Measurements from ENCODE around the gene KCNRG. TPM values are rescaled to one million over a fixed set of nuclear protein-coding genes. Genes with fewer than 3 reads are reported as not detected.
A peak's percentile ranks its signal among the peaks of the same experiment; 100 is the strongest.

The KCNRG gene
- total and polyA plus RNA-seq, 9 of the 15 experiments (the other 6 are each of a cell fraction or from before 2014, with no cell fraction given): 0.36 to 1.1 (median 0.53) TPM

DNA sequence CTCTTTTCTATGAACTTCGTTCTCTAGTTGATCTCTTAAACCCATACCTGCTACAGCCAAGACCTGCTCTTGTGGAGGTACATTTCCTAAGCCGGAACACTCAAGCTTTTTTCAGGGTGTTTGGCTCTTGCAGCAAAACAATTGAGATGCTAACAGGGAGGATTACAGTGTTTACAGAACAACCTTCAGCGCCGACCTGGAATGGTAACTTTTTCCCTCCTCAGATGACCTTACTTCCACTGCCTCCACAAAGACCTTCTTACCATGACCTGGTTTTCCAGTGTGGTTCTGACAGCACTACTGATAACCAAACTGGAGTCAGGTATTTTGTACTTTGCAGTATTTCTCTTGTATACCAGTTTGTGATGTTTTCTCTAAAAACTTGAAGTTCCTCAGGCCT lies 506 bp downstream of the KCNRG start (continued):
- TF ChIP-seq CHD2 (IDR thresholded peaks at IDR 0.05; ENCODE audit: low read depth, low read length) (no peak), FOSL1 (tag; conservative IDR thresholded peaks at IDR 0.05) (no peak), ATF7 (IDR thresholded peaks at IDR 0.05) (no peak)
- TF ChIP-seq, protein P1, sequence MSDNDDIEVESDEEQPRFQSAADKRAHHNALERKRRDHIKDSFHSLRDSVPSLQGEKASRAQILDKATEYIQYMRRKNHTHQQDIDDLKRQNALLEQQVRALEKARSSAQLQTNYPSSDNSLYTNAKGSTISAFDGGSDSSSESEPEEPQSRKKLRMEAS (CRISPR knock-in tag; IDR thresholded peaks at IDR 0.05): no peak

DNA sequence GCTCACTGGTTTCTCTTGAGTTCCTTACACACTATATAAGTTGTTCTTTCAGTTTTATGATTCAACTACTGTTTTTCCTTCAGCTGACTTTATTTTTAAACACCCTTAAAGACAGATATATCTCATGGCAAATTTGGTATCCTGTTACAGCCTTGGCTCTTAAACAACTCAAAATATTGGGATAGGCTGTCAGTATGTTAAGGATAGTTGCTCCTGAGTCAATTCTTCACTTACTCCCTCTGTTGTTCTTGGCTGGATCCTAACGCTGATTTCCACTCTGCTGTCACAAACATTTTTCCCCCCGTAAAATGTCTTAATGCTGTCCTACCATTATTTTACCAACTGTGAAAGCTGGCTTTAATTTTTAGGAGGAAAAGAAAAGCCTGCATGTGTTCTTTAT lies 1.2 kb downstream of the KCNRG start:
- Histone ChIP-seq H3K27me3 (ENCODE audit: control insufficient read depth in 2 of 2, insufficient read depth in 2 of 2, low read length in 2 of 2) (no peaks in the 10 kb centered on the region), H3K27ac (ENCODE audit: extremely low read depth, low read depth, low read length) (no peak overlapping the region; the same call in 2 of the 3 replicates), H3K79me2 (ENCODE audit: control insufficient read depth, insufficient read depth, low read length) (peaks cover 25% of the 10 kb centered on the region; the same call in 2 of the 3 replicates), H2AFZ (ENCODE audit: low read depth, low read length) (no peak overlapping the region), H3K4me1 (replicated peaks in 1 of 2; ENCODE audit: control insufficient read depth in 2 of 2, insufficient read depth in 2 of 2, low read length in 2 of 2) (peaks cover 0 to 25% of the 10 kb centered on the region in 2 experiments; a peak in 2 of 5 replicates), H3K9ac (ENCODE audit: insufficient read depth in 1 of 2, low read depth in 2 of 2, low read length in 2 of 2) (no peak overlapping the region), H3K9me3 (replicated peaks; ENCODE audit: control insufficient read depth, insufficient read depth, low read depth, low read length) (no peaks in the 10 kb centered on the region), H3K36me3 (ENCODE audit: control insufficient read depth, insufficient read depth, low read length) (peaks cover 34% of the 10 kb centered on the region), H4K20me1 (replicated peaks; ENCODE audit: control insufficient read depth, insufficient read depth, low read length) (no peaks in the 10 kb centered on the region), H3K4me3 (no peak overlapping the region), H3K4me2 (ENCODE audit: insufficient read depth, low read length) (no peak overlapping the region), H3K9me1 (ENCODE audit: control insufficient read depth, insufficient read depth, low read length) (no peaks in the 10 kb centered on the region)
- FAIRE-seq (no peak), DNase-seq (ENCODE audit: extremely low read depth in 1 of 4, low spot score in 3 of 4) (no peak), ATAC-seq (peak; percentile 31; the same call in 2 of the 3 replicates)
- WGBS (ENCODE audit: insufficient coverage, low coverage, missing lambda C conversion rate): 73% methylated on average over 2 of the region's 2 CpGs
- ChIA-PET POLR2A (no interaction called here), CTCF (ENCODE audit: low intra/inter-chr PET ratio) (no interaction called here)
- BruUV-seq (replicated peaks): no TSS peak
- intact Hi-C loops (cut with micrococcal nuclease): no loop called here
- in situ Hi-C loops (cut with MboI): no loop called here
- no peak for TF ChIP-seq CHCHD3 (CRISPR knock-in tag; IDR thresholded peaks at IDR 0.05)
- TF ChIP-seq, protein P2, sequence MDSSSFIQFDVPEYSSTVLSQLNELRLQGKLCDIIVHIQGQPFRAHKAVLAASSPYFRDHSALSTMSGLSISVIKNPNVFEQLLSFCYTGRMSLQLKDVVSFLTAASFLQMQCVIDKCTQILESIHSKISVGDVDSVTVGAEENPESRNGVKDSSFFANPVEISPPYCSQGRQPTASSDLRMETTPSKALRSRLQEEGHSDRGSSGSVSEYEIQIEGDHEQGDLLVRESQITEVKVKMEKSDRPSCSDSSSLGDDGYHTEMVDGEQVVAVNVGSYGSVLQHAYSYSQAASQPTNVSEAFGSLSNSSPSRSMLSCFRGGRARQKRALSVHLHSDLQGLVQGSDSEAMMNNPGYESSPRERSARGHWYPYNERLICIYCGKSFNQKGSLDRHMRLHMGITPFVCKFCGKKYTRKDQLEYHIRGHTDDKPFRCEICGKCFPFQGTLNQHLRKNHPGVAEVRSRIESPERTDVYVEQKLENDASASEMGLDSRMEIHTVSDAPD (CRISPR knock-in tag; IDR thresholded peaks at IDR 0.05): no peak
- no peak for TF ChIP-seq CREBBP (IDR thresholded peaks at IDR 0.05; ENCODE audit: low read depth, low read length)
- TF ChIP-seq POLR2B (IDR thresholded peaks at IDR 0.05; ENCODE audit: low read depth, partially characterized antibody): no peak
- TF ChIP-seq FOSL1 (tag; conservative IDR thresholded peaks at IDR 0.05): no peak
- TF ChIP-seq, protein P3, sequence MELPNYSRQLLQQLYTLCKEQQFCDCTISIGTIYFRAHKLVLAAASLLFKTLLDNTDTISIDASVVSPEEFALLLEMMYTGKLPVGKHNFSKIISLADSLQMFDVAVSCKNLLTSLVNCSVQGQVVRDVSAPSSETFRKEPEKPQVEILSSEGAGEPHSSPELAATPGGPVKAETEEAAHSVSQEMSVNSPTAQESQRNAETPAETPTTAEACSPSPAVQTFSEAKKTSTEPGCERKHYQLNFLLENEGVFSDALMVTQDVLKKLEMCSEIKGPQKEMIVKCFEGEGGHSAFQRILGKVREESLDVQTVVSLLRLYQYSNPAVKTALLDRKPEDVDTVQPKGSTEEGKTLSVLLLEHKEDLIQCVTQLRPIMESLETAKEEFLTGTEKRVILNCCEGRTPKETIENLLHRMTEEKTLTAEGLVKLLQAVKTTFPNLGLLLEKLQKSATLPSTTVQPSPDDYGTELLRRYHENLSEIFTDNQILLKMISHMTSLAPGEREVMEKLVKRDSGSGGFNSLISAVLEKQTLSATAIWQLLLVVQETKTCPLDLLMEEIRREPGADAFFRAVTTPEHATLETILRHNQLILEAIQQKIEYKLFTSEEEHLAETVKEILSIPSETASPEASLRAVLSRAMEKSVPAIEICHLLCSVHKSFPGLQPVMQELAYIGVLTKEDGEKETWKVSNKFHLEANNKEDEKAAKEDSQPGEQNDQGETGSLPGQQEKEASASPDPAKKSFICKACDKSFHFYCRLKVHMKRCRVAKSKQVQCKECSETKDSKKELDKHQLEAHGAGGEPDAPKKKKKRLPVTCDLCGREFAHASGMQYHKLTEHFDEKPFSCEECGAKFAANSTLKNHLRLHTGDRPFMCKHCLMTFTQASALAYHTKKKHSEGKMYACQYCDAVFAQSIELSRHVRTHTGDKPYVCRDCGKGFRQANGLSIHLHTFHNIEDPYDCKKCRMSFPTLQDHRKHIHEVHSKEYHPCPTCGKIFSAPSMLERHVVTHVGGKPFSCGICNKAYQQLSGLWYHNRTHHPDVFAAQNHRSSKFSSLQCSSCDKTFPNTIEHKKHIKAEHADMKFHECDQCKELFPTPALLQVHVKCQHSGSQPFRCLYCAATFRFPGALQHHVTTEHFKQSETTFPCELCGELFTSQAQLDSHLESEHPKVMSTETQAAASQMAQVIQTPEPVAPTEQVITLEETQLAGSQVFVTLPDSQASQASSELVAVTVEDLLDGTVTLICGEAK (IDR thresholded peaks at IDR 0.05): no peak
- TF ChIP-seq, protein P3 (CRISPR knock-in tag; IDR thresholded peaks at IDR 0.05): no peak
